Limb (tissue), 2 donors: ENCODE data around the gene CMTR1.

ENCODE experiments used
- DNase-seq, 2 donors: peaks; one replicate each; pipeline ENCODE4 v3.0.0-alpha.2; 2016; ENCODE audit errors: extremely low spot score in 2 of 2

CMTR1 gene

GRCh38 chr6:37531026-37531425, 98.0 kb downstream of the CMTR1 start:
- no peak for DNase-seq
